GM12874 (cell line): ENCODE data around the gene VPS41.

Source experiments
- TF ChIP-seq, protein P1 (sequence below): IDR thresholded peaks from 2 replicates; pipeline ENCODE4 v1.5.1; 2011; ENCODE audit warnings: low read depth, mild to moderate bottlenecking, control low read depth, low read length, moderate library complexity; ENCODE audit not compliant: insufficient read depth

Gene VPS41

DNA sequence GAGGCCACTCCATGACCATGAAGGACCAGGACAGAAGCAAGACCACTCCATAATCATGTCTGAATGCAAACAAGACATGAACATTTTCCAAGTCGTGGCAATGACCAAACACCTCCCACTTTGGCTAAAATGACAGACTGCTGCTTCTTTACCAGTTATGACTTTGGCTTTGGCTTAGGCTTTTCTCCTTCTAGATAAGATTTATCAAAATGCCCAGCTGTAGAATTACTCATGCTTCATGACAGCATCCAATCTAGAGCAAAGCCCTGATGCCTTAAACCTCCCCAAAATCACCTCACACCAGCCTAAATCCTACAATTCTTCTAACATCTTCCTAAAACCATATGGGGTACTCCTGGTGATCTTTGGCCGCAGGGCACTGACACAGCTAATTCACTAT, 102.1 kb downstream of the VPS41 start:
- TF ChIP-seq, protein P1, sequence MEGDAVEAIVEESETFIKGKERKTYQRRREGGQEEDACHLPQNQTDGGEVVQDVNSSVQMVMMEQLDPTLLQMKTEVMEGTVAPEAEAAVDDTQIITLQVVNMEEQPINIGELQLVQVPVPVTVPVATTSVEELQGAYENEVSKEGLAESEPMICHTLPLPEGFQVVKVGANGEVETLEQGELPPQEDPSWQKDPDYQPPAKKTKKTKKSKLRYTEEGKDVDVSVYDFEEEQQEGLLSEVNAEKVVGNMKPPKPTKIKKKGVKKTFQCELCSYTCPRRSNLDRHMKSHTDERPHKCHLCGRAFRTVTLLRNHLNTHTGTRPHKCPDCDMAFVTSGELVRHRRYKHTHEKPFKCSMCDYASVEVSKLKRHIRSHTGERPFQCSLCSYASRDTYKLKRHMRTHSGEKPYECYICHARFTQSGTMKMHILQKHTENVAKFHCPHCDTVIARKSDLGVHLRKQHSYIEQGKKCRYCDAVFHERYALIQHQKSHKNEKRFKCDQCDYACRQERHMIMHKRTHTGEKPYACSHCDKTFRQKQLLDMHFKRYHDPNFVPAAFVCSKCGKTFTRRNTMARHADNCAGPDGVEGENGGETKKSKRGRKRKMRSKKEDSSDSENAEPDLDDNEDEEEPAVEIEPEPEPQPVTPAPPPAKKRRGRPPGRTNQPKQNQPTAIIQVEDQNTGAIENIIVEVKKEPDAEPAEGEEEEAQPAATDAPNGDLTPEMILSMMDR: no peak

DNA sequence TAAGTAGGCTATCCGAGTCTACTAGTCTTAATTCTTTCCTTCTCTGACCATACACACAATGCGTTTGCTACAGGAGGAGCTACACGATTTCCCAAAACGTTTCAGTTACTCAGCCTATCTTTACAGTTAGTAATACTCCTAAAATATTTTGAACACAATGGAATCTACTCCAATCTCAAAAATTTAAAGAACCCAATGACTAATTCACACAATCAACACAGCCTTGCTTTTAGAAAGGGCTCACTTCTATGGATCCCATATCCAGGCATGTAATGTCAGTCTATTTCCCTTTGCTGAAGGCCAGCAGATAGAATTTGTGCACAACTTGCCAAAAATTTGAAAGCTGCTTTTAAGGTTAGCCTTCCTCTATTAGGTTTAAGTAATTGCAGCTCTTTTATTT, 107.2 kb downstream of the VPS41 start:
- TF ChIP-seq, protein P1: no peak

DNA sequence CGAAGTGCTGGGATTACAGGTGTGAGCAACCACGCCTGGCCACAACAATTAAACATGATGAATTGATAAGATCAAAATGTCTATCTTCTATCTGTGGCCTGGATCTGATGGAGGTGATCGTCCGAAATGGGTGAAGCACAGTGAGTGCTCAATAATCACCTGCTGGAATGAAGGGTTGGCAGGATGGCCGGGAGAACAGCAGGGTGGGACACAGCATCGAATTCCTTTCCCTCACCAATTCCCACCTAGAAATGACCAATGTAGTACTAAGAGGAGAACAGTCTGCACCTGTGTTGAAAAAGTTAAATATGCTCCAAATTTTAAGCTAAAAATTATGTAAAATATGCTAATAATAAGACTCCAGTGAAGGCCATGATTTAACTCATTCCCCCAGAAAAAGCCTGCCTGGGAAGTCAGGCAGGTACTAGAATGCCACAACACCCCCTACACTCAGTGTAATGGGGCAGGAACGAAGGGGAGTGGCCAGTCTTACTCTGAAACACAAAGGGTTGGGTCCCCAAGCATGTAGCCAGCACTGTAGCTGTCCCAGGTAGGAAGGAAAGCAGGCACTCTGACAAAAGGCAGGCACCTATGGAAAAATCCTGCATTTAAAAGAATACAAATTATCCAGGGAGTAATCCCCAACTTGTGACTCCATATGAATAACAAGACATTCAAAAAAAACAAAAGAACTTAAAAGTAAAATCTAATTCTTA, 110.3 kb downstream of the VPS41 start:
- TF ChIP-seq, protein P1: no peak

DNA sequence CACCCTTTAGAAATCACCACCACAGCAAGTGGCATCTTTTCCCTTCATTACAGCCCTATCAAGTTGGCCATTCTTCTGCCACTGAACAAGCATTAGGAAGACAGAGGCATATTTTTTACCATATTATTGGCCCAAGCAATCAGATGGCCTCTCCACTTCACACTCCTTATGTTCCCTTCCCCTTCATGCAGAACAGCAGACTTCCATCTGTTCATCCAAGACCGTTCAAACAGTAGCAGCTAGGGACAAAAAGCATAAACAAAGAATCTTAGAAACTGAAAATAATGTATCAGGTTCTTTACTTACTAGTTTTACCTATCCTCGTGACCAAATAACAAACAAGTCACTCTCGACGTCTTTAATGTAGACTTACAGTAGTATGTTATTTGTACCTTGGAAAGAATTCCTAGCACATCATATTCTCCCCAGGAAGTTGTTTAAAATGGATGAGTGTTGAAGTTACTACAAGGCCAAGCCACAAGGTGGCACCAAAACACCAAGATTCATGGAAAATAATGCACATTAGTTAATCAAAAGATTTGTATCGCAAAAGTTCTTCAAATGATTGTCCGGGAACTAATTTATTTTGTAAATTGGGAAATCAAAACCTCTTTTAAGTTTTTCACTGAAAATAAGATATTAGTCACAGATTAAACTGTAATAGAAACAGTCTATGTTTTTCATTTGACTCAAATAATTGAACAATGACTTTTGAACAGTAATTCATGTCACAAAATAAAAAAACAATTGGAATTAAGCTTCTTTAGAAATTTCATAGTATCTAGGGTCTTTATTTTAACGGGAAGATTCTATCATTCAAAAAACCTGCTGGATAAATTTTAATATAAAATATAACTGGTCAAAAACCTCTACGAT, 112.1 kb downstream of the VPS41 start:
- TF ChIP-seq, protein P1: peak; percentile 44; the same call in 1 of the 2 replicates

DNA sequence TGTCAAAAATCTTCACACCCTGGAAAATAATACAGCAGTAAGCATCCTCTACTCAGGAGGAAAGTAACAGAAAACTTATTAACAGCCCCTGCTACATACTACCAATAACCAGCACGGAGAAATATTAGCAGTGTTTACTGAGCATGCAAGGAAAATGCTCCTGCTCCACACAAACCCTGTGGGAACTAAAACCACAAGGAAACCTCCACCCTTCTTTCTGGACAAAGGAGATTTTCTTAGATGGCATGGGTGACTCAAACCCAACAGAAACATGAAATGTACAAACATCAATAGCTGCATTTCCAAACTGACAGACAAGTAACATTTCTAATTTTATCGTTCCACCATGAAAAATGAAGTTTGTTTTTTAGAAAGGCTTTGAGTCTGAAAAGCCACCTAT, 113.4 kb downstream of the VPS41 start:
- TF ChIP-seq, protein P1: no peak

DNA sequence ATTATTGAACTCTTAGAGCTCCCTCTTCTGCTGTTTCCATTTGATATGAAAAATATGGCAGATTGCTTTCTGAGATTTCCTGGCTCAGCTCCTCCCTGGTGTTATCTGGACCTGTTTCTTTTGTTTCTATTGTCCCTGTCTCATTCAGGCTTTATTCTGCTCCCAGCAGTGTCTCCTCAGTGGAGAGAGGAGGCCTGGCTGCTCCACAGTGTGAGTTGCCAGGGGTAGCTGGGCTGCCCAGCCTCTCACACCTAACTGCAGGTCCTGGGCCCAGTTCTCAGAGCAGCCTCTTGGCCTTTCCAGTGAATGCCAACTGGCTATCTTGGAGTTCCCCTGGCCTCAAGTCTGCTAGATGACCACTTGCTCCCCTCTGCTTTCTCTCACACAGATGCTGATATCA, 127.0 kb downstream of the VPS41 start:
- TF ChIP-seq, protein P1: no peak

DNA sequence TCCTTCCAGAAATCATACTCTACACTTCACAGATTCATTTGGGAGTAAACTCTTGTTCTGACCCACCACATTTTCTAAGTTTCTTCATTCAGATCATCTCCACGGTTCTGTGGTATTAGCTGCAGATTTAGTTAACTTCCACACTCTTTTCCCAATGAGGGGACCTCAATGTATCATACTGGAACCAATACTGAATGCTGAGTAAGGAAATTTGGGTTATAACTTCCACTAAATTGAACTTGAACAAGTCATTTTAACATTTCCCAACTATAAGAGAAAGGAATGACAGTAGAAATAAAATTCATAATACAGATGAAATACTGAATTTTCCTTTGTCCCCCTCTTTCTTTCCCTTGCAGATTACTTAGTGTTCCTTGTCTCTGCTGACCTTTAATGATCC, 131.4 kb downstream of the VPS41 start:
- TF ChIP-seq, protein P1: no peak
